C4-2B (cell line): ENCODE results near the gene SPATA16.

ENCODE experiments used
- CTCF ChIP-seq: fragments of 450-650 bp; conservative IDR thresholded peaks from 2 replicates; pipeline ENCODE4 v1.5.1; 2017; ENCODE audit warnings: mild to moderate bottlenecking
- ZFX ChIP-seq: fragments of 450-650 bp; IDR thresholded peaks from 2 replicates; pipeline ENCODE4 v1.6.1; 2017

DNA sequence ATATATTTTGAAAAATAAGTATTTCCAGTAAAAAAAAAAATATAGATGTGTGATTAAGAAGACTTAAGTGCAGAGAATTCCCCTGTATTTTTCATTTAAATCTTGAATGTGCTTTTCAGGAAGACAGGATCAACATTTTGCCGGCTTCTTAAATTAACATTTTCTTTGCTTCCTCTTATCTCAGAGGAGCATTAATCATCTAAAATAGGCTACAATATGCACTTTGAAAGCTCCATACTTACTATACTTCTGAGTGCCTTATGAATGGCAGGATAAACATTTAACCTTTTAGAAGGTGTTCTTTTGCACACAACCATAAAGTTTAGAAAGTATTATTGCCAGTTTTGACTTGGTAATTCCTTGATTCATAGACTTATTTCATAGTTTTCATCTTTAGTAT lies 226.2 kb downstream of the SPATA16 start:
- no peak for TF ChIP-seq CTCF
- TF ChIP-seq ZFX, result no peak
